T-helper 1 cell treated with Interleukin-12 subunit alpha and Interleukin-12 subunit beta and Interleukin-4 antibody, amounts not matched to agents 30 ng/mL and 1 ng/mL, for 36 hours (primary cell): ENCODE results near the gene KRTAP12-4. TPM values are rescaled to one million over a fixed set of nuclear protein-coding genes. Genes with fewer than 3 reads are reported as not detected.
"Not testable (repeated sequence)": the region's sequence is repeated elsewhere in the genome, so short reads cannot be mapped to it uniquely, and the experiment has no call there.

Source experiments
- intact Hi-C: fragments of 100-400 bp; cut with micrococcal nuclease; formaldehyde crosslinking; loops from one replicate; pipeline ENCODE4 v1.15.1; 2024
- total RNA-seq: library from RNA; stranded (reverse); gene quantifications from 2 replicates; pipeline ENCODE4 v1.2.3, GENCODE V29; 2022

The KRTAP12-4 gene
- total RNA-seq, 1 donor from 2014 or later, result not detected

DNA sequence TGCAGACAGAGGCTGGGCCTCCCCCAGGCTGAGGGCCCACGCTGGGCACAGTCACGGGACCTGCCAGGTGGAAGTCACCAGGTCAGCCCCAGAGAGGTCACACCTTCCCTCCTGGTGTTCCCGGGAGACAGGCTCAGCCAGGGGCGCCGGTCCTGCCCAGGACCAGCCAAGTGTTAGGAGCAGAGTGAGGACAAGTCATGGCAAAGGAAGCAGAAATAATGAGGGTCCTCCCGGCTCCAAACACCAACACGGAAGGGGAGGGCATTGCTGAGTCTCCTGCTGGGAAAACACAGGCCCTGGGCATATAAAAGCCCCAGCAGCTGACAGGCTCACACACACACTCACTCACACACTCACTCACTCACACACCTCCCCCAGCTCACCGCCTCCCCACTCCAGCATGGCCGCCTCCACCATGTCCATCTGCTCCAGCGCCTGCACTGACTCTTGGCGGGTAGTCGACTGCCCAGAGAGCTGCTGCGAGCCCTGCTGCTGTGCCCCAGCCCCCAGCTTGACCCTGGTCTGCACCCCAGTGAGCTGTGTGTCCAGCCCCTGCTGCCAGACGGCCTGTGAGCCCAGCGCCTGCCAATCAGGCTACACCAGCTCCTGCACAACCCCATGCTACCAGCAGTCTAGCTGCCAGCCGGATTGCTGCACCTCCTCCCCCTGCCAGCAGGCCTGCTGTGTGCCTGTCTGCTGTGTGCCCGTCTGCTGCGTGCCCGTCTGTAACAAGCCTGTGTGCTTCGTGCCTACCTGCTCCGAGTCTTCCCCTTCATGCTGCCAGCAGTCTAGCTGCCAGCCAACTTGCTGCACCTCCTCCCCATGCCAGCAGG, 17.2 kb downstream of the KRTAP12-4 start, which contains the start of gene KRTAP10-10:
TSS of gene KRTAP10-10 (plus strand) at position 339 of the 833 bp plus-strand sequence. CDS start at position 401, 62 bp downstream.
- intact Hi-C loops, result no loop called here

DNA sequence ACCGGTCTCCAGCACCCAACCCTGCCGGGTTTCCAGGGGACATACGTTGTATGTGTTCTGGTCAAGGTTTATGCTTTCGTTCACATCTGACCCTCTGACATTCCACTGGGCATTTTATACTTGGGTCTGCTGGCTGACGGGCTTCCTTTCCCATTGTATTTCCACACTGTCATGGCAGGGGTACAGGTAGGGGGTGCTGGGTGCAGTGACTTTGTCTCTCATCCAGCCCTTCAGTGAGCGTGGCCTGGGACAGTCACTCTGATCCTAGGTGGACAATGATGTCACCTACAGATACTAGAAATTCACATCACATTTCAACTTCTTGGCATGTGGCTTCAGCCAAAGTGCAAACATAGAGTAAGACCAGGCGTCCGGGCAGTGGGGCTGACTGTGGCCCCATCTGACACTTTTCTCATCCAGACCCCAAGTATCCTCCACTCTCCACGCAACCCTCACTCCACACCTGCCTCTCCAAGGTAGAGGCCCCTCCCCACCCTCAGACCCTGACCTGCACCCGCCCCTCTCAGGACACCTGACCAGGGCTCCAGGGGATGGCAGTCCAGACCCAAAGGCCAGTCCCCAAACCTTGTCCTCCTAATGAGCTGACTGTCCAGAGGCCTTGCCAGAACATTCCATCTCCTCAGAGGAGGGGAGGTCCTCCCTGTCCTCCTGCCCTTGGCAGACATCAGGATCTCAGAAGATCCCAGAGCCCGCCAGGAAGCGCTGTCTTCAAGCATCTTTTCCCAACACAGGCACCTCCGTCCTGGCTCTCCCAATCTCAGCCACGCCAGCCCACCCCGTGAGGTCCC, 18.0 kb downstream of the KRTAP12-4 start:
- intact Hi-C loops, result no loop called here

DNA sequence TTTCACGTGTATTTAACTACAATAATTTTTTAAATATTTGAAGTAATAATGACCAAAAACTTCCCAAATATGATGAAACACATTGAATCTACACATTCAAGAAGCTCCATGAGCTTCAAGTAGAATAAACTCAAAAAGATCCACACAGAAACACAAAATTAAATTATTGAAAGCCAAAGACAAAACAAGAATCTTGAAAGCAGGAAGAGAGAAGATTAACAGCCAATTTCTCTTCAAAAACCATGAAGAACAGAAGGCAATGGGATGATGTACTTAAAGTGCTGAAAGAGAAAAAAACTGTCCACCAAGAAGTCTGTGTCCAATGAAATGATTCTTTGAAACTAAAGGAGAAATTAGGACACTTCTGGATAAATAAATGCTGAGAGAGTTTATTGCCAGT, 22.4 kb downstream of the KRTAP12-4 start:
- intact Hi-C loops, result no loop called here

DNA sequence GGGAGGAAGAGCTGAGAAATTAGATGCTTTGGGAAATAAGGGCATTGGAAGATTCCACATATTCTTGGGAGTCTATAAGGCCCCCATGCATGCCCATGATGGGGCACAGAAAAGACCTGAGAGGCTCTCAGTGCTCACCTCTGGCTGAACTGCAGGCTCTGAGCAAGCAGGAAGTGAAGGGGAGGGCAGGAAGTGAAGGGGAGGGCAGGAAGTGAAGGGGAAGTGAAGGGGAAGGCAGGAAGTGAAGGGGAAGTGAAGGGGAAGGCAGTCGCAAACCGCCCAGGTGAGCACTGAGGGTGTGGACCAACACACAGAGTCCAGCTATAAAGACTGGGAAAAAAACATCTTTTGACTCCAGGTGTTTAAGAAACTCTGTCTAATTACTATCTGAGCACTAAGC, 24.0 kb downstream of the KRTAP12-4 start:
- intact Hi-C loops, result no loop called here

DNA sequence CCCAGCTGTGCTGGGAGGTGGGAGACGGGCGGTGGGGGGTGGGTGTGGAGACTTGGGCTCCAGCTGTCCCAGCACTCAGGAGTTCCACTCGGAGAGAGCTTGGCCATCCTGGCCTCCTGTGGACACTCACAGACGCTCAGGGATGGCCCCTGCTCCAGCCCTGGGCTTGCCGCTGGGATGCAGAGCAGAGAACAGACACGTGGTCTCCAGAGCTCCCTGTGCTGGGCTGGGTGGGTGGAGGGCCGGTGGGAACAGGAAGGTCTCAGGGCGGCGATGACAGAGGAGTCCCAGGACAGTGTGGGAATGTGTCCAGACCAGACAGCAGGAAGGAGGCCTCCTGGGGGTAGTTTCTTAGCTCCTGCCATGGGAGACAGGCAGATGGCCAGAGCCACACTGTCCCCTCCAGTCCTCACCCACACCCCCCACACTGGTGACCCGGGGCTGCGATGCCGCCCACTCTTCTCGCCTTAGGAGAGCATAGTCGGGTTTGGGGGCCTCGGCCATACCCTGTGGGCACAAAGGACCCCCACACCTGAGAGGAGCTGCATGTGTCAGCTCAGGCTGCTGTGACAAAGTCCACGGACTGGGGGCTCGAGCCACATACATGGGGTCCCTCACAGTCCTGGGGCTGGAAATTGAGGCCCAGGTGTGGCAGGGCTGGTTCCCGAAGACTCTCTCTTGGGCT, 25.6 kb downstream of the KRTAP12-4 start:
- intact Hi-C loops, result no loop called here

DNA sequence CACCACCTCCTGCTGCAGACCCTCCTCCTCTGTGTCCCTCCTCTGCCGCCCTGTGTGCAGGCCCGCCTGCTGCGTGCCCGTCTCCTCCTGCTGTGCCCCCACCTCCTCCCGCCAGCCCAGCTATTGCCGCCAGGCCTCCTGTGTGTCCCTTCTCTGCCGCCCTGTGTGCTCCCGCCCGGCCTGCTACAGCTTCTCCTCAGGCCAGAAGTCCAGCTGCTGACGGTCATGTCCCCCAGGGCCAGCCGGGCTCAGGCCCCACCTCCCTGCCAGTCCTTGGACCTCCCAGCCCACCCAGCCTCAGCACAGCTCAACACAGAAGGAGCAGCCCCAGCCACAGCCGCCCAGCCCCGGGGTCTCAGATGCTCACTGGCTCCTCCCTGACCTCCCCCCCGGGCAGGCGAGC, 26.6 kb downstream of the KRTAP12-4 start:
- intact Hi-C loops, result not testable (repeated sequence)

DNA sequence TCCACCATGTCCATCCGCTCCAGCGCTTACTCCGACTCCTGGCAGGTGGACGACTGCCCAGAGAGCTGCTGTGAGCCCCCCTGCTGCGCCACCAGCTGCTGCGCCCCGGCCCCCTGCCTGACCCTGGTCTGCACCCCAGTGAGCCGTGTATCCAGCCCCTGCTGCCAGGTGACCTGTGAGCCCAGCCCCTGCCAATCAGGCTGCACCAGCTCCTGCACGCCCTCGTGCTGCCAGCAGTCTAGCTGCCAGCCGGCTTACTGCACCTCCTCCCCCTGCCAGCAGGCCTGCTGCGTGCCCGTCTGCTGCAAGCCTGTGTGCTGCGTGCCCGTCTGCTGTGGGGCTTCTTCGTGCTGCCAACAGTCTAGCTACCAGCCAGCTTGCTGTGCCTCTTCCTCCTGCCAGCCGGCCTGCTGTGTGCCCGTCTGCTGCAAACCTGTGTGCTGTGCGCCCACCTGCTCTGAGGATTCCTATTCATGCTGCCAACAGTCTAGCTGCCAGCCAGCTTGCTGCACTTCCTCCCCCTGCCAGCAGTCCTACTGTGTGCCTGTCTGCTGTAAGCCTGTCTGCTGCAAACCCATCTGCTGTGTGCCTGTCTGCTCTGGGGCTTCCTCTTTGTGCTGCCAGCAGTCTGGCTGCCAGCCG, 27.2 kb downstream of the KRTAP12-4 start:
- intact Hi-C loops, result not testable (repeated sequence)

DNA sequence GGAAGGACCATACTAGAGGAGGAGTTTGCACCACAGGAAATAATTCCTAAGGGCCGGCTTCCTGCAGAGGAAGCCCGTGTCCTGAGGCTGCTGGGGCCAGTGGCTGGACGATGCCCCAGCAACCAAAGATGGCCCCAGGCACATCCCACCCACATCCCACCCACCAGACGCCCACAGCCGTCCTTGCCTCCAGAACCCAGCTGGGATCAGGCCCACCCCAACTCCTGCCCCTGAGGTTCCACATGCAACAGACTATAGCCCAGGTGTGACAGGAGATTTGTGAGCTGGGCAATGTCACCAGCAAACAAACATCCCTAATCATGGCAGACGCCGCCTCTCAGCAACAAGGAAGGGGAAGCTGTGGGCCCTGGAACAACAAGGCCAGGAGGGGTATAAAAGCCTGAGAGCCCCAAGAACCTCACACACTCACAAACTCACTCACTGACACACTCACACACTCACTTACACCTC, 27.8 kb downstream of the KRTAP12-4 start, which contains the start of gene KRTAP10-9:
TSS of gene KRTAP10-9 (plus strand) at position 421 of the 471 bp plus-strand sequence. CDS start 79 bp downstream, outside the sequence.
- intact Hi-C loops, result no loop called here

DNA sequence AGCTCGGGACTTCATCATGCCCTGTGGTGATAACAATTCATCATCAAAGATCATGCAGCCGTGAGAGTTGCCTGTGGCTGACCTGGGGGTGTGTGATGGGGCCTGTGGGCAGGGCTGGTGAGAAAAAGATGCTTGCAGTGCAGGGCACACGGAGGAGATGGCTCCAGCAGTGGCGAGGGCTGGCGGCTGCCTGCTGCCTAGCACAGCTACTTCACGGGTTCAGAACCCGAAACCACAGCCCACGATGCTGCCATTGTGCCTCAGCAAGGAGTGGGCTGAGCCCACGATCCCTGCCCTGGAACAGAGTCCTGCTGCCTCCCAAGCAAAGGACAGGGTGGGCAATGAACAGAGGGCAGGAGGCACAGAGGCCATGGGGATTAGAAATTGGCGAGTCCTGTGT, 28.2 kb downstream of the KRTAP12-4 start:
- intact Hi-C loops, result no loop called here

DNA sequence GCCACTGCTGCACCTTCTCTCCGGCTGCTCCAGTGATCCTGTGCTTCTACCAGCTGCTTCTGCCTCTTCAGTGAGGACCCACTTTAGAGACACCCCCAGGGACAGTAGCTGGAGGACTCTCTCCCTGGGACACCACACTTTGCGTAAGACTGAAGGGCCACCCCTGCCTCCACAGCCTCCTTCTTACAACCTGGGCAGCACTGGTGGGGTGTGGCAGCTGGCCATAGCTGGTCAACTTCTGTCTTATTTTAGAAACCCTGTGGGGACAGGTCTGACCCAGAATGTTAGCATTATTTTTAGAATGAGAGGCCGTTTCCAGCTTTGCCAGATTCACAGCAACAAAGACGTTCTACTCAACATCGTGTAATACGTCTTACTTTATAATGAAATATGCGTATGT, 28.7 kb downstream of the KRTAP12-4 start:
- intact Hi-C loops, result no loop called here

DNA sequence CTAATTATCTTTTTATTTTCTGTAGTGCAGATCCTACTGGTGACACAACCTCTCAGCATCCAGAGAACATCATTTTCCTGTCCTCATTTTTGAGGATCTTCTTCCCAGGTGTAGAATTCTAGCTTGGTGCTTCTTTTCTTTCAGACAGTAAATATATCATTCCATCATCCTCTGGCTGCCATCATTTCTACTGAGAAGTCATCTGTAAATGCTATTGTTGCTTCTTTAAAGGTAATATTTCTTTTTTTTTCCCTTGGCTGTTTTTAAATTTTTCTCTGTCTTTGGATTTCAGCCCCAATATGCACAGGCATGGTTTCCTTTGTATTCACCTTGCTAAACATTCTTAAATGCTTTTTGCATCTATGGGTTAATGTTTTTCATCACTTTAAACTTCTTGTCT, 30.9 kb downstream of the KRTAP12-4 start:
- intact Hi-C loops, result no loop called here

DNA sequence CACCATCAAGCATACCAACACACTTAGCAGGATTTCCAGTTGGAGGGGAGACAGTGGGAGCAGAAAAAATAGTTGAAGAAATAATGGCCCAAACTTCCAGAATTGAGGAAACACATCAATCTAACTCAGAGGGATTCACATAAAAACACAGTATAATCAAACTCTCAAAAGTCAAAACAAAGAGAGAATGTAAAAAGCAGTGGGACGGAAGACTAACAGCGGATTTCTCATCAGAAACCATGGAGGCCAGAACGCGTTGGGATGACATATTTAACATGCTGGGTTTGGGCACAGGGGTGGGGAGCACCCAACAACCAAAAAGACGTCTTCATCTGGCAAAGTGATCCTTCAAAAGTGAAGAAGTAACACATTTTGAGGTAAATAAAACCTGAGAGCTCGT, 34.6 kb downstream of the KRTAP12-4 start:
- intact Hi-C loops, result loop anchor here (1.0 kb wide), 2 partner anchors 36 to 37 kb away; partner anchors contain the start of gene KRTAP12-3

DNA sequence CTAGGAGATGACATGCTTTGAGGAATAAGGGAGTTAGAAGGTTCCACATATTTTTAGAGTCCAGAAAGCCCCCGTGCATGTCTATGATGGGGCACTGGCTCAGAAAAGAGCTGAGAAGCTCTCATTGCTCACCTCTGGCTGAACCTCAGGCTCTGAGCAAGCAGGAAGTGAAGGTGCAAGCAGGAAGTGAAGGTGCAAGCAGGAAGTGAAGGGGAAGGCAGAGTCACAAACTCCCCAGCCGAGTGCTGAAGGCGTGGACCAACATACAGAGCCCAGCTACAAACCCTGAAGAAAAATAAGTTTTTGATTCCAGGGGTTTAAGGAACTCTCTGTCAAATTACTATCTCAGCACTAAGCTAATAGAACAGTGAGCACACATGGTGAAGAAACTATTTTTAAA, 35.5 kb downstream of the KRTAP12-4 start:
- intact Hi-C loops, result loop anchor here (1.0 kb wide), 2 partner anchors 35 to 38 kb away; partner anchors contain the start of gene KRTAP12-3

DNA sequence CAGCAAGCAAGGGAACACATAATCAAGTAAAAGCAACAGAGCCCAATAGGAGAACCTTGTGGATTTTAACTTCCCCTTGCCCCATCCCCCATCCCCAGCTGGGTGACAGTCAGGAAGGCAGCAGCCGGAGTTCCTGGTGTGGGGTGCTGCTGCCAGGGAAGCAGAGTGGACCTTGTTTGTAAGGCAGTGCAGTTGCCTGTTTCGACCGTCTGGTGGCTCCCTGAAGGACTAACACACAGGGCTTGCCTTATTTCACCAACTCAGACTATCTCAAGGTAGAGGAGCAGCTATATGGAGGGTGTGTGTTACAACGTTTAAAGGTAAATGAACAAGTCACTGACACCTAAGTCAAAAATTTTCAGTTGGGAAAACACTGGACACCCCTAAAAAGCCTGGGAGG, 36.0 kb downstream of the KRTAP12-4 start:
- intact Hi-C loops, result no loop called here

DNA sequence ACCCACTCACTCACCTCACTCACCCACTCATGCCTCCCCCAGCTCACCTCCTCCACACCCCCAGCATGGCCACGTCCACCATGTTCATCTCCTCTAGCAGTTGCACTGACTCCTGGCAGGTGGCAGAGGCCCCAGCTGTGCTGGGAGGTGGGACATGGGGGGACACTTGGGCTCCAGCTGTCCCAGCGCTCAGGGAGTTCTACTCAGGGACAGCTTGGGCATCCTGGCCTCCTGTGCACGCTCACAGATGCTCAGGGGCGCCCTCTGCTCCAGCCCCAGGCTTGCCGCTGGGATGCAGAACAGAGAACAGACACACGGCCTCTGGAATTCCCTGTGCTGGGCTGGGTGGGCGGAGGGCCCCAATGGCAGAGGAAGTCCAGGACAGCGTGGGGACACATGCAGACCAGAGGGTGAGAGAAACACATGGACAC, 37.4 kb downstream of the KRTAP12-4 start:
- intact Hi-C loops, result no loop called here

DNA sequence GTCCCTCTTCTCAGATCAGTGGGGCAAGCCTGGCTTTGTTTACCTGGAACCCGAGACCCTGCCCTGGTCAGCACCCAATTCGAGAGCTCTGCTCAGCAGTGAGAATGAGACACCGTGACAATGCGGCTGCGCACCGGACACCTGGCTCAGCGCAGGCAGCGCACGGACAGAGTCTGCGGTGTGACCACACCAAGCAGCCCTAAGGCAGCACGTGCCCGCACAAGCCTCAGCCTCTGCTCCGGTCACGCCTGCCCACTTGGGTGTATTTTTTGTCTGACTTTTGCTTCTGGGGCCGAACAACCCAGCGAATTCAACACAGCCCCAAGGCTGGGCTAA, 37.9 kb downstream of the KRTAP12-4 start:
- intact Hi-C loops, result no loop called here

DNA sequence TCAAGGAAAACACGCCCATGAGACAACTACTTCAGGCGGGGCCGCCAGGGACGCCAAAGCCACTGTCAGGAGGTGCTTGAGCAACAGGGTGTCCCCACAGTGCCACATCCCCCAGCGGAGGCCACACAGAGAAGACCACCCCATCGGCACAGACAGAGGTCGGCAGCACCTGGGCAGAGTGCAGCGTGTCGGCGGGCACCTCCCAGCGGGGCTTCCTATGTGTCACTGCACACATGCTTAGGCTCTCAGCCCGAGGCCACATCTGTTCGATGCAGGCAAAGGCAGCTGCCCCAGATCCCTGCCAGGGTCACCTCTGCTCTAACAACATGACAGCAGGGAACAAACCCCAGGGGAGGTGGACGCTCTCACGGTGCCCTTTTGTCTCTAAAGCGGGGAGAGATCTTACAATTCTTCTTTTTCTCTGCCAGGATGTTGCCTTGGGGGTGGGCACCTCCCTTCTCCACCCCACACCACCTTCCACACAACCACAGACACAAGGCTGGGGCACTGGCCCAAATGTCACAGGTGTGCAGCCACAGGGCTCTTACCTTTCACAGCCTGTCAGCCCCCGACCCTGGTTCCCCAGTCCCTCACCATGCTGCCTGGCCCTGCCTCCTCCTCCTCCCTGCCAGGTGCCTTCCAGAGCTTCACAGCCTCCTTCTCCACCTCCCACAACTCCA, 38.4 kb downstream of the KRTAP12-4 start:
- intact Hi-C loops, result no loop called here

DNA sequence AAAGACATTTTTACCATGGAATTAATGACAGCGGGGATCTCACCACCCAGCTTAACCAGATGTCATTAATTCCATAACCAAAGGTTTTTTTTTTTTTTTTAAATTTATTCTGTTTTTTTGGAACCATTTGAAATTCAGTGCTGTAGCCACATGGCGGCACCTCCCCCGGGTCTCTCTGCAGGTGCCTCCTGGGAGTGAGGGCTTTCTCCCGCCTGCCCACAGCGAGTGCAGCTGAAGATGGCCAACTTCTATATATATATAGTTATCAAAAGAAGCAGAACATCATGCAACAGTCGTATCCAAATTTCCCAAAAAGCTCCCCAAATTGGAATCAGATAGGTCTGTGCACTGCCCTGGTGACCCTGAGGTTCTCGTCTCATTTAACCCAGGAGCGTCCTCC, 39.0 kb downstream of the KRTAP12-4 start:
- intact Hi-C loops, result no loop called here

DNA sequence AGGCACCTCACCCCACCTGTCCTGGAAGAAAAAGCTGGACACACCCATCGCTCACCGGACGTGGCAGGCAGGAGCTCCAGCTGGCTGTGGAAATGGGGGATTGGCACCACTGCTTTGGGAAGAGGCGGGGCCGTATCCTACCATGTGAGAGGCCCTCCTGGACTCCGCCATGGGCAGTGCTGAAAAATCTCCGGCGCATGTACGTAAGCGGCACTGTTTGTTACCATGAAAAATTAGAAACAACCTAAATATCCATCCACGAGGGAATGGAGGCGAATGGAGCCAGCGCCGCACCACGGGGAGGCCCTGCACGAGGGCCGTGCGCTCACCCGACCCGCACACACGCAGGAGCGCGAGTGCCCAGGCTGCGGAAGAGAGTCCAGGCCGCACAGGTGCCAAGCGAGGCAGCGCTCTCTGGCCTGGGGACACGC, 39.5 kb downstream of the KRTAP12-4 start:
- intact Hi-C loops, result no loop called here

DNA sequence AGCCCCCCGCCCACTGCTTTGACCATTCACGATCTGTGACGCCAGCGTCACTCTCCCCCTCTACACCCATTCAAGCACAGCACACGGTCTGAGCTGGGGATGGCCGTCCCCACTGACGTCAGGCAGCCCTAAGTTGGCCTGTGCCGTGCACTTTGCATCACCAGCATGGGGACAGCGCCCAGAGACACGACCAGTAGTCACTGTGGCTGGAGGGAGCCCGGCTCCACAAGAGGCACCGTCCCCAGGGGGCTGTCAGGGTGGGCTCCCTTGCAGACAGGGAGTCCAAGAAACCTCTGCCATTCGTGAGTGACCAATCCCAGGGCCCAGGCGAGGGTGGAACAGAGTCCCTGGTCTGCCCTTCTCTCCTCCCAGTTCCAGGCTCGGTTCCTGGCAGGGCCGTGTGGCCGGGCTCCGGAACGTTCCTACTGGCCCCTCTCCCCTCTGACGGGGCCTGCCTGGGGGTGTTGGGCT, 40.3 kb downstream of the KRTAP12-4 start:
- intact Hi-C loops, result no loop called here
